K562 (cell line): ENCODE measurements around the gene IMPACT. TPM values are rescaled to one million over a fixed set of nuclear protein-coding genes. Genes with fewer than 3 reads are reported as not detected.

Experiments used
- ATAC-seq: fragments of 200-7000 bp; cut with Tn5 transposase; 3 replicates; pipeline ENCODE4 v1.9.1; 2020; ENCODE audit warnings: moderate library complexity
- Bru-seq: library from RNA; stranded (reverse); fragments of 400-500 nt; gene quantifications from one replicate; lab custom pipeline; 2021; lab: Mats Ljungman, UMichigan
- BruChase-seq, 2 experiments: library from RNA; stranded (reverse); fragments of 400-500 nt; gene quantifications; one replicate each; lab custom pipeline; 2021; lab: Mats Ljungman, UMichigan
- BruUV-seq: library from RNA; stranded (reverse); fragments of 400-500 nt; replicated peaks from 2 replicates; lab custom pipeline; 2021; lab: Mats Ljungman, UMichigan
- CTCF ChIA-PET: fragments of 300-600 bp; formaldehyde crosslinking; extraction: SDS; loops from one replicate; lab custom pipeline; 2021; ENCODE audit warnings: low intra/inter-chr PET ratio; lab: Yijun Ruan, JAX
- POLR2A ChIA-PET: fragments of 300-600, 350-650 bp; sonication (Branson Sonifier 250); formaldehyde crosslinking; extraction: SDS; loops from one replicate; lab custom pipeline; 2021; ENCODE audit warnings: antibody characterized with exemption, inconsistent platforms; lab: Yijun Ruan, JAX
- DNase-seq, 4 experiments: peaks; one replicate each; pipeline versions ENCODE4 v3.0.0 to v3.0.0-alpha.2; 2011 to 2018; ENCODE audit warnings: low spot score in 3 of 4, mixed read lengths in 3 of 4; ENCODE audit errors: extremely low read depth in 1 of 4
- FAIRE-seq: peaks from 2 replicates; lab custom pipeline; 2011; peaks lifted over from hg19 to GRCh38; lab: Jason Lieb, UNC
- H2AFZ ChIP-seq: 2 replicates; pipeline ENCODE4 v1.6.0; 2011; ENCODE audit warnings: low read depth, low read length, control low read depth, inconsistent platforms
- H3K27ac ChIP-seq: fragments of 200-600 bp; 3 replicates; pipeline ENCODE4 v1.8.0; 2011; ENCODE audit warnings: low read depth, mild to moderate bottlenecking, control low read depth, inconsistent platforms, low read length, moderate library complexity, mixed read lengths; ENCODE audit errors: extremely low read depth
- H3K27me3 ChIP-seq, 2 experiments: fragments of 300-600 bp in 1 of 2; 2 replicates in 1 of 2; 3 replicates in 1 of 2; pipeline versions ENCODE4 v1.6.0 to v1.8.0; 2011; ENCODE audit warnings: inconsistent platforms in 2 of 2, low read length in 2 of 2, mild to moderate bottlenecking in 1 of 2, mixed read lengths in 1 of 2, moderate library complexity in 1 of 2; ENCODE audit not compliant: control insufficient read depth in 2 of 2, insufficient read depth in 2 of 2
- H3K36me3 ChIP-seq: fragments of 300-600 bp; 3 replicates; pipeline ENCODE4 v1.8.0; 2011; ENCODE audit warnings: mild to moderate bottlenecking, low read length, inconsistent platforms; ENCODE audit not compliant: control insufficient read depth, insufficient read depth
- H3K4me1 ChIP-seq, 2 experiments: fragments of 200-600 bp in 1 of 2; replicated peaks in 1 of 2; 2 replicates in 1 of 2; 3 replicates in 1 of 2; pipeline versions ENCODE4 v1.5.1 to v1.8.0; 2011; ENCODE audit warnings: inconsistent platforms in 2 of 2, low read length in 2 of 2, mild to moderate bottlenecking in 1 of 2, mixed read lengths in 1 of 2, moderate library complexity in 1 of 2; ENCODE audit not compliant: control insufficient read depth in 2 of 2, insufficient read depth in 2 of 2
- H3K4me2 ChIP-seq: 2 replicates; pipeline ENCODE4 v1.6.1; 2011; ENCODE audit warnings: low read length, control low read depth, inconsistent platforms, mixed read lengths; ENCODE audit not compliant: insufficient read depth
- H3K4me3 ChIP-seq: fragments of 200-600 bp; sonication (generic), shearing (Covaris generic); 2 replicates; pipeline ENCODE4 v1.5.1; 2016; ENCODE audit warnings: control low read depth, inconsistent platforms
- H3K79me2 ChIP-seq: fragments of 200-600 bp; 3 replicates; pipeline ENCODE4 v1.8.0; 2011; ENCODE audit warnings: low read length, inconsistent platforms; ENCODE audit not compliant: control insufficient read depth, insufficient read depth
- H3K9ac ChIP-seq, 2 experiments: 2 replicates each; pipeline versions ENCODE4 v1.6.0 to v1.6.1; 2011; ENCODE audit warnings: low read depth in 2 of 2, low read length in 2 of 2, control low read depth in 1 of 2, inconsistent platforms in 1 of 2, mild to moderate bottlenecking in 1 of 2, mixed read lengths in 1 of 2; ENCODE audit not compliant: insufficient read depth in 1 of 2
- H3K9me1 ChIP-seq: one replicate; pipeline ENCODE4 v1.6.0; 2011; ENCODE audit warnings: inconsistent platforms, mild to moderate bottlenecking, low read length, moderate library complexity; ENCODE audit not compliant: control insufficient read depth, insufficient read depth
- H3K9me3 ChIP-seq: replicated peaks from 2 replicates; pipeline ENCODE4 v1.5.1; 2011; ENCODE audit warnings: low read depth, low read length, inconsistent platforms; ENCODE audit not compliant: control insufficient read depth, insufficient read depth
- H4K20me1 ChIP-seq: replicated peaks from 2 replicates; pipeline ENCODE4 v1.6.1; 2011; ENCODE audit warnings: low read length, inconsistent platforms, mixed read lengths; ENCODE audit not compliant: control insufficient read depth, insufficient read depth
- ZBTB17 ChIP-seq: fragments of 450-650 bp; formaldehyde crosslinking; IDR thresholded peaks from 2 replicates; pipeline ENCODE4 v1.4.0; 2020; ENCODE audit warnings: mild to moderate bottlenecking
- WGBS: fragments of 100-300 bp; shearing (Covaris generic); methylation state at CpG from one replicate; pipeline ENCODE4 v1.1.6; 2016; ENCODE audit warnings: low coverage, mixed read lengths; ENCODE audit not compliant: insufficient coverage; ENCODE audit errors: missing lambda C conversion rate; 5-methylcytosine and 5-hydroxymethylcytosine counted together
- in situ Hi-C: fragments of 300-500 bp; cut with MboI; formaldehyde crosslinking; loops from 4 replicates; pipeline ENCODE4 v1.15.0; 2018; ENCODE audit warnings: inconsistent platforms, mixed read lengths
- intact Hi-C: fragments of 100-400 bp; cut with micrococcal nuclease; formaldehyde crosslinking; loops from 2 replicates; pipeline ENCODE4 v1.14.2; 2022
- long read RNA-seq, 3 experiments: library from polyadenylated mRNA in 2 of 3; library from RNA in 1 of 3; unstranded in 2 of 3; stranded (forward) in 1 of 3; transcript quantifications; one replicate each; pipeline ENCODE4 v2.0.0, GENCODE V29; 2019 to 2022
- polyA minus RNA-seq, 3 experiments: library from RNA; depleted of rRNA, polyadenylated mRNA; stranded (reverse); fragments of >200 nt; gene quantifications; 2 replicates each; pipeline ENCODE4 v1.2.3, GENCODE V29; 2011
- polyA plus RNA-seq, 8 experiments: library from polyadenylated mRNA; depleted of rRNA in 4 of 8; stranded (reverse) in 5 of 8; unstranded in 3 of 8; fragments of >200 nt; fragmentation: Nextera tagmentation in 2 of 8; fragmentation: Illumina TruSeq in 1 of 8; extraction: Ambion mirVana in 2 of 8; extraction: Trizol in 1 of 8; gene quantifications; 2 replicates each; pipeline versions ENCODE4 v1.2.1 to v1.2.3, GENCODE V29; 2011 to 2014; ENCODE audit warnings: inconsistent platforms in 1 of 8, missing spikeins in 1 of 8
- total RNA-seq, 7 experiments: library from RNA; depleted of rRNA in 6 of 7; stranded (reverse); fragments of >200 nt in 6 of 7; fragmentation: Illumina TruSeq in 2 of 7; extraction: Trizol in 2 of 7; gene quantifications; 2 replicates each; pipeline versions ENCODE4 v1.2.1 to v1.2.3, GENCODE V29; 2011 to 2021; ENCODE audit warnings: low replicate concordance in 1 of 7
- TF ChIP-seq, protein P1 (sequence below): fragments of 250-450 bp; sonication (Bioruptor Pico); IDR thresholded peaks from 2 replicates; pipeline ENCODE4 v1.8.0; 2021; ENCODE audit warnings: mild to moderate bottlenecking, moderate library complexity
- TF ChIP-seq, protein P2 (sequence below), 2 experiments: fragments of 450-650 bp; formaldehyde crosslinking in 1 of 2; IDR thresholded peaks; 2 replicates each; pipeline versions ENCODE4 v1.4.0 to v1.6.1; 2014 to 2020; ENCODE audit warnings: mild to moderate bottlenecking in 2 of 2, borderline replicate concordance in 1 of 2, low read depth in 1 of 2

The IMPACT gene
- 4.0 and 10.4 TPM in 2 replicates for total RNA-seq (2011; cell fraction: chromatin; rRNA removed; ENCODE audit: low replicate concordance)
- 4.2 and 4.5 TPM in 2 replicates for total RNA-seq (2011; cell fraction: nucleolus; rRNA removed)
- total RNA-seq (2011; cell fraction: nucleoplasm; rRNA removed): 7.3 and 9.0 TPM in 2 replicates
- 5.8 and 6.4 TPM in 2 replicates for total RNA-seq (2014; rRNA removed)
- total RNA-seq (2014; rRNA removed; fragmentation: Illumina TruSeq; extraction: Trizol): 7.6 and 10.3 TPM in 2 replicates
- 4.7 and 4.8 TPM in 2 replicates for total RNA-seq (2015; rRNA removed; fragmentation: Illumina TruSeq; extraction: Trizol)
- total RNA-seq (2021): 7.4 and 8.1 TPM in 2 replicates
- polyA plus RNA-seq (2011; rRNA removed): 6.3 and 7.4 TPM in 2 replicates
- 1.7 and 5.8 TPM in 2 replicates for polyA plus RNA-seq (2011; cell fraction: cytosol; rRNA removed)
- polyA plus RNA-seq (2011; cell fraction: nucleus; rRNA removed): 2.5 and 3.7 TPM in 2 replicates
- 8.6 and 8.9 TPM in 2 replicates for polyA plus RNA-seq (2012)
- polyA plus RNA-seq (2014; fragmentation: Illumina TruSeq; extraction: Trizol): 5.1 and 5.3 TPM in 2 replicates
- polyA plus RNA-seq (2014; fragmentation: Nextera tagmentation; extraction: Ambion mirVana): 1 to 10 TPM; 5.7 to 6.7 TPM
- 5.3 and 8.4 TPM in 2 replicates for polyA plus RNA-seq (2014; rRNA removed)
- 4.4 and 6.5 TPM in 2 replicates for polyA minus RNA-seq (2011; rRNA and poly(A)+ RNA removed)
- 1.9 and 2.3 TPM in 2 replicates for polyA minus RNA-seq (2011; cell fraction: cytosol; rRNA and poly(A)+ RNA removed)
- 3.2 and 5.0 TPM in 2 replicates for polyA minus RNA-seq (2011; cell fraction: nucleus; rRNA and poly(A)+ RNA removed)
- percentile 60 among the genes with signal in this experiment for Bru-seq, nascent RNA
- percentile 72 among the genes with signal in this experiment for BruChase-seq, experiment 1, labeled RNA remaining after a 2-hour chase
- BruChase-seq, experiment 2, labeled RNA remaining after a 6-hour chase: percentile 71 among the genes with signal in this experiment
- long read RNA-seq, experiment 1, transcript IMPACT-201 (11 exons, 3,792 nt): major isoform, 16 of 20 reads
- long read RNA-seq, experiment 1, partial matches to known transcripts: 0 of 20 reads
- long read RNA-seq, experiment 1, other reads (novel, unspliced or antisense): 4 of 20 reads
- long read RNA-seq, experiment 2, partial matches to known transcripts: 0 of 11 reads
- long read RNA-seq, experiment 2, other reads (novel, unspliced or antisense): 6 of 11 reads
- long read RNA-seq, experiment 3, transcript IMPACT-201 (11 exons, 3,792 nt): major isoform, 12 of 14 reads
- long read RNA-seq, experiment 3, partial matches to known transcripts: 0 of 14 reads
- long read RNA-seq, experiment 3, other reads (novel, unspliced or antisense): 2 of 14 reads

DNA sequence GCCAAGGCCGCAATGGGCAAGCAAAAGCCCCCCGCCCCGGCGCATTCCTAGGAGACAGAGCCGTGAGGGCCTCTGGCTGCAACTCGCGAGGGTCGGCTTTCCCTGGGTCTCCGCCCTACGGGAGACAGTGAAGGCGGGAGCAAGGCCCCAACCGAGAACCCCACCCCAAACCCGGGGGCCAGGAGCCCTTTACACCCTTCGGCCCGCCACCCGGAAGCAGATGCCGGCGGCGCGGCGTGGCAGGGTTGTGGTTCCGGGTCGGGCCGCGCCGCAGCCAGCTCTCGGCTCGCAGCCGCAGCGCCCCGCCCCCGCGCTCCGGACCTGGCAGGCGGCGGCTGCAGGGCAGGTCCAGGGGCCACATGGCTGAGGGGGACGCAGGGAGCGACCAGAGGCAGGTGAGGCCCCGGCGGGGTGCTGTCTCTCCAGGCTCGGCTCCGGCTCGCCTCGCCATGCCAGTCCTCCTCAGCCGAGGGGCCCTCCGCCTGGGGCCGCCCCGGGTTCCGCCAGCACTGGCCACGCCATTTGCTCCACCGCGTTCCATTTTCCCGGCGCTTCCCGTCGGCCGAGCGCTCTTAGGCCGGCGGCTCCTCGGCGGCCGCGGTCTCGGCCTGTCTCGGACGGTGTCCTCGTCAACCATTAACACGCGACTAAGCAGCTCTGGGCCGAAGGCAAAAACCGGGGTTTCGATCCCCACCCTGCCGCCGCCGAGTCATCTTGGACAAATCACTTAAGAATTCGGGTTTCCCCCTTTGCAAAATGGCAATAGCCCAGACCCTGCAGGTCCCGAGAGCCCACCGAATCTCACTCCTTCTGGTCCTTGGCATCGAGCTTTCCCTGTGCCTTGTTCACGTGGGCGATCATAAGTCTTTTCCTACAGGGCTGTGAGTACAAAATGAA is at the start of gene IMPACT:
TSS of gene IMPACT (plus strand) at position 273 of the 897 bp plus-strand sequence. CDS start at position 360, 87 bp downstream.
- intact Hi-C loops (loop anchor here (10.0 kb wide), 1 partner anchor 58 kb away; no protein-coding TSS in a partner anchor), in situ Hi-C loops (no loop called here)
- Histone ChIP-seq H3K27me3 (peaks cover 0 to 3% of the 10 kb centered on the region in 2 experiments; a peak in 3 of 5 replicates), H3K9me3 (peaks cover 5% of the 10 kb centered on the region; the same call in 1 of the 2 replicates), H3K4me3 (peak within 1 kb of the TSS; percentile 57), H3K4me1 (peaks cover 2 to 10% of the 10 kb centered on the region in 2 experiments; a peak in 2 of 5 replicates), H3K9ac (peak within 1 kb of the TSS; percentile 71 to 91), H3K4me2 (peak within 1 kb of the TSS; percentile 85), H3K27ac (peak within 1 kb of the TSS; percentile 75), H2AFZ (peak within 1 kb of the TSS; percentile 79), H3K79me2 (no peaks in the 10 kb centered on the region), H4K20me1 (no peaks in the 10 kb centered on the region), H3K9me1 (no peaks in the 10 kb centered on the region), H3K36me3 (no peaks in the 10 kb centered on the region)
- WGBS: 14% methylated on average over 82 of the region's 82 CpGs
- peak; percentile 42 for FAIRE-seq
- CTCF ChIA-PET: no interaction called here
- DNase-seq: peak; percentile 88 to 93 (median 90)
- peak; percentile 96 for ATAC-seq
- TSS peak; percentile 59 for BruUV-seq
- POLR2A ChIA-PET: interaction anchor here (0.7 to 1.5 kb wide), 3 partner anchors 9 to 40 kb away, joined by 3 to 8 read pairs (median 7); no protein-coding TSS in a partner anchor
- TF ChIP-seq, protein P1, sequence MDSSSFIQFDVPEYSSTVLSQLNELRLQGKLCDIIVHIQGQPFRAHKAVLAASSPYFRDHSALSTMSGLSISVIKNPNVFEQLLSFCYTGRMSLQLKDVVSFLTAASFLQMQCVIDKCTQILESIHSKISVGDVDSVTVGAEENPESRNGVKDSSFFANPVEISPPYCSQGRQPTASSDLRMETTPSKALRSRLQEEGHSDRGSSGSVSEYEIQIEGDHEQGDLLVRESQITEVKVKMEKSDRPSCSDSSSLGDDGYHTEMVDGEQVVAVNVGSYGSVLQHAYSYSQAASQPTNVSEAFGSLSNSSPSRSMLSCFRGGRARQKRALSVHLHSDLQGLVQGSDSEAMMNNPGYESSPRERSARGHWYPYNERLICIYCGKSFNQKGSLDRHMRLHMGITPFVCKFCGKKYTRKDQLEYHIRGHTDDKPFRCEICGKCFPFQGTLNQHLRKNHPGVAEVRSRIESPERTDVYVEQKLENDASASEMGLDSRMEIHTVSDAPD: no peak
- TF ChIP-seq ZBTB17 (CRISPR knock-in tag): peak; percentile 86
- TF ChIP-seq, protein P2, sequence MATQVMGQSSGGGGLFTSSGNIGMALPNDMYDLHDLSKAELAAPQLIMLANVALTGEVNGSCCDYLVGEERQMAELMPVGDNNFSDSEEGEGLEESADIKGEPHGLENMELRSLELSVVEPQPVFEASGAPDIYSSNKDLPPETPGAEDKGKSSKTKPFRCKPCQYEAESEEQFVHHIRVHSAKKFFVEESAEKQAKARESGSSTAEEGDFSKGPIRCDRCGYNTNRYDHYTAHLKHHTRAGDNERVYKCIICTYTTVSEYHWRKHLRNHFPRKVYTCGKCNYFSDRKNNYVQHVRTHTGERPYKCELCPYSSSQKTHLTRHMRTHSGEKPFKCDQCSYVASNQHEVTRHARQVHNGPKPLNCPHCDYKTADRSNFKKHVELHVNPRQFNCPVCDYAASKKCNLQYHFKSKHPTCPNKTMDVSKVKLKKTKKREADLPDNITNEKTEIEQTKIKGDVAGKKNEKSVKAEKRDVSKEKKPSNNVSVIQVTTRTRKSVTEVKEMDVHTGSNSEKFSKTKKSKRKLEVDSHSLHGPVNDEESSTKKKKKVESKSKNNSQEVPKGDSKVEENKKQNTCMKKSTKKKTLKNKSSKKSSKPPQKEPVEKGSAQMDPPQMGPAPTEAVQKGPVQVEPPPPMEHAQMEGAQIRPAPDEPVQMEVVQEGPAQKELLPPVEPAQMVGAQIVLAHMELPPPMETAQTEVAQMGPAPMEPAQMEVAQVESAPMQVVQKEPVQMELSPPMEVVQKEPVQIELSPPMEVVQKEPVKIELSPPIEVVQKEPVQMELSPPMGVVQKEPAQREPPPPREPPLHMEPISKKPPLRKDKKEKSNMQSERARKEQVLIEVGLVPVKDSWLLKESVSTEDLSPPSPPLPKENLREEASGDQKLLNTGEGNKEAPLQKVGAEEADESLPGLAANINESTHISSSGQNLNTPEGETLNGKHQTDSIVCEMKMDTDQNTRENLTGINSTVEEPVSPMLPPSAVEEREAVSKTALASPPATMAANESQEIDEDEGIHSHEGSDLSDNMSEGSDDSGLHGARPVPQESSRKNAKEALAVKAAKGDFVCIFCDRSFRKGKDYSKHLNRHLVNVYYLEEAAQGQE (IDR thresholded peaks at IDR 0.05; ENCODE audit: borderline replicate concordance): peak; percentile 22
- TF ChIP-seq, protein P2 (CRISPR knock-in tag; IDR thresholded peaks at IDR 0.05; ENCODE audit: low read depth): peak; percentile 82
